GM23338 (cell line): Measurements from ENCODE around the gene CIROP. TPM values are rescaled to one million over a fixed set of nuclear protein-coding genes. Genes with fewer than 3 reads are reported as not detected.

ENCODE experiments used
- ATAC-seq: fragments of 200-7000 bp; cut with Tn5 transposase; 3 replicates; pipeline ENCODE4 v1.9.1; 2020
- DNase-seq: peaks from one replicate; pipeline ENCODE4 v3.0.0-alpha.2; 2015; ENCODE audit warnings: low spot score
- H2AFZ ChIP-seq: fragments of 200-600 bp; sonication (generic); 2 replicates; pipeline ENCODE4 v1.8.0; 2016; ENCODE audit warnings: antibody characterized with exemption, mild to moderate bottlenecking, moderate library complexity
- H3F3A ChIP-seq: fragments of 200-600 bp; sonication (generic); replicated peaks from 2 replicates; pipeline ENCODE4 v1.8.0; 2017; ENCODE audit warnings: antibody characterized with exemption, mixed run types, low read depth
- H3K27ac ChIP-seq: fragments of 200-600 bp; sonication (generic); 2 replicates; pipeline ENCODE4 v1.6.1; 2016; ENCODE audit warnings: low read depth
- H3K27me3 ChIP-seq: fragments of 200-600 bp; sonication (generic); 2 replicates; pipeline ENCODE4 v1.8.0; 2016; ENCODE audit warnings: mild to moderate bottlenecking, mixed run types, moderate library complexity; ENCODE audit not compliant: insufficient read depth
- H3K36me3 ChIP-seq: fragments of 200-600 bp; sonication (generic); 2 replicates; pipeline ENCODE4 v1.8.0; 2016; ENCODE audit warnings: mild to moderate bottlenecking; ENCODE audit not compliant: insufficient read depth
- H3K4me1 ChIP-seq: fragments of 200-600 bp; sonication (generic); 2 replicates; pipeline ENCODE4 v1.8.0; 2016; ENCODE audit warnings: mild to moderate bottlenecking, moderate library complexity; ENCODE audit not compliant: insufficient read depth
- H3K4me2 ChIP-seq: fragments of 200-600 bp; sonication (generic); 2 replicates; pipeline ENCODE4 v1.7.1; 2017; ENCODE audit warnings: mixed run types
- H3K4me3 ChIP-seq: fragments of 200-600 bp; sonication (generic); 2 replicates; pipeline ENCODE4 v1.6.1; 2016; ENCODE audit warnings: mixed run types
- H3K79me2 ChIP-seq: fragments of 200-600 bp; sonication (generic); replicated peaks from 2 replicates; pipeline ENCODE4 v1.8.0; 2017; ENCODE audit warnings: mild to moderate bottlenecking; ENCODE audit not compliant: insufficient read depth
- H3K9me2 ChIP-seq: fragments of 200-600 bp; sonication (generic); 2 replicates; pipeline ENCODE4 v1.8.0; 2017; ENCODE audit not compliant: insufficient read depth
- H4K20me1 ChIP-seq: fragments of 200-600 bp; sonication (generic); replicated peaks from 2 replicates; pipeline ENCODE4 v1.8.0; 2017; ENCODE audit warnings: mild to moderate bottlenecking; ENCODE audit not compliant: insufficient read depth
- H3K27ac Mint-ChIP-seq: 2 replicates; pipeline ENCODE4 v1.8.0; 2020; ENCODE audit warnings: inconsistent platforms, mild to moderate bottlenecking, moderate library complexity, mixed read lengths
- H3K27me3 Mint-ChIP-seq: 3 replicates; pipeline ENCODE4 v1.8.0; 2022; ENCODE audit warnings: low read depth, mild to moderate bottlenecking, moderate library complexity, mixed read lengths, inconsistent platforms; ENCODE audit not compliant: insufficient read depth, poor library complexity
- H3K36me3 Mint-ChIP-seq: 3 replicates; pipeline ENCODE4 v1.8.0; 2021; ENCODE audit warnings: low read depth, mild to moderate bottlenecking, inconsistent platforms, moderate library complexity, mixed read lengths
- H3K4me1 Mint-ChIP-seq: 3 replicates; pipeline ENCODE4 v1.8.0; 2020; ENCODE audit warnings: mild to moderate bottlenecking, inconsistent platforms, mixed read lengths
- H3K4me3 Mint-ChIP-seq: 3 replicates; pipeline ENCODE4 v1.8.0; 2021; ENCODE audit warnings: moderate library complexity, mild to moderate bottlenecking, inconsistent platforms, mixed read lengths
- H3K9me3 Mint-ChIP-seq: 3 replicates; pipeline ENCODE4 v1.8.0; 2020; ENCODE audit warnings: moderate library complexity, mild to moderate bottlenecking, inconsistent platforms, mixed read lengths
- CREB1 ChIP-seq: fragments of 250-450 bp; sonication (Bioruptor Pico); IDR thresholded peaks from 2 replicates; pipeline ENCODE4 v1.5.0; 2020; ENCODE audit warnings: low read depth, mild to moderate bottlenecking, moderate library complexity
- CTCF ChIP-seq, 2 experiments: fragments of 200-600 bp in 1 of 2; sonication (generic) in 1 of 2; conservative IDR thresholded peaks; 2 replicates each; pipeline versions ENCODE4 v1.5.1 to v1.6.1; 2016 to 2017; ENCODE audit warnings: antibody characterized with exemption in 2 of 2, low read depth in 2 of 2, mild to moderate bottlenecking in 2 of 2, moderate library complexity in 1 of 2
- REST ChIP-seq: IDR thresholded peaks from one replicate; pipeline ENCODE4 v1.6.1; 2018; ENCODE audit warnings: antibody characterized with exemption; ENCODE audit not compliant: unreplicated experiment
- ZNF114 ChIP-seq: fragments of 250-450 bp; sonication (Bioruptor Pico); IDR thresholded peaks from 2 replicates; pipeline ENCODE4 v1.5.0; 2020; ENCODE audit warnings: mild to moderate bottlenecking, moderate library complexity
- ZNF331 ChIP-seq: fragments of 250-450 bp; sonication (Bioruptor Pico); IDR thresholded peaks from 2 replicates; pipeline ENCODE4 v1.5.0; 2020; ENCODE audit warnings: low read depth, mild to moderate bottlenecking, moderate library complexity
- ZNF462 ChIP-seq: fragments of 250-450 bp; sonication (Bioruptor Pico); IDR thresholded peaks from 2 replicates; pipeline ENCODE4 v1.5.0; 2020; ENCODE audit warnings: mild to moderate bottlenecking, moderate library complexity
- polyA plus RNA-seq: library from polyadenylated mRNA; unstranded; fragments of >200 nt; fragmentation: Nextera tagmentation; extraction: Ambion mirVana; gene quantifications from 2 replicates; pipeline ENCODE4 v1.2.1, GENCODE V29; 2016
- total RNA-seq: library from RNA; depleted of rRNA; stranded (reverse); fragments of >200 nt; shearing (Covaris generic); gene quantifications from 2 replicates; pipeline ENCODE4 v1.2.3, GENCODE V29; 2014

The CIROP gene
- total and polyA plus RNA-seq, 2 experiments from 2014 or later, result not detected

- H3K79me2 ChIP-seq, result peaks cover 63% of the 10 kb centered on the region
- no peak overlapping the region for H2AFZ ChIP-seq
- Mint-ChIP-seq H3K9me3 (no peaks in the 10 kb centered on the region), H3K4me1 (no peaks in the 10 kb centered on the region; the same call in 2 of the 3 replicates), H3K4me3 (no peak overlapping the region), H3K27me3 (peaks cover 2% of the 10 kb centered on the region), H3K27ac (no peak overlapping the region), H3K36me3 (peaks cover 77% of the 10 kb centered on the region)
- H3K27ac ChIP-seq, result no peak overlapping the region
- H3K9me2 ChIP-seq, result no peaks in the 10 kb centered on the region
- H3K4me2 ChIP-seq, result no peak overlapping the region
- TF ChIP-seq ZNF114 (CRISPR knock-in tag), result no peak
- no peak for TF ChIP-seq ZNF331 (CRISPR knock-in tag)
- TF ChIP-seq REST, result no peak
- no peak for TF ChIP-seq ZNF462 (CRISPR knock-in tag)
- TF ChIP-seq CREB1 (CRISPR knock-in tag), result no peak
- TF ChIP-seq CTCF (conservative IDR thresholded peaks at IDR 0.05; ENCODE audit: low read depth in 2 of 2), result no peak
- ATAC-seq (no peak), DNase-seq (no peak)
- no peaks in the 10 kb centered on the region; the same call in 1 of the 2 replicates for H3F3A ChIP-seq
- no peak overlapping the region for H3K4me3 ChIP-seq
- H3K36me3 ChIP-seq, result peaks cover 69% of the 10 kb centered on the region
- peaks cover 6% of the 10 kb centered on the region; the same call in 1 of the 2 replicates for H3K4me1 ChIP-seq
- H3K27me3 ChIP-seq, result no peaks in the 10 kb centered on the region
- peaks cover 36% of the 10 kb centered on the region for H4K20me1 ChIP-seq
Observed at GRCh38 chr14:23089498-23090253, 15.1 kb downstream of the CIROP start.
